HepG2 (cell line): ENCODE data around the gene PLXNB2. TPM values are rescaled to one million over a fixed set of nuclear protein-coding genes. Genes with fewer than 3 reads are reported as not detected.
A peak's percentile ranks its signal among the peaks of the same experiment; 100 is the strongest.

ENCODE experiments used
- FOXK1 ChIP-seq: sonication (generic); formaldehyde crosslinking; IDR thresholded peaks from 2 replicates; pipeline ENCODE4 v1.4.0; 2020; ENCODE audit warnings: low read depth, missing genetic modification reagents, borderline replicate concordance
- ISL2 ChIP-seq: sonication (generic); formaldehyde crosslinking; IDR thresholded peaks from 2 replicates; pipeline ENCODE4 v1.5.0; 2020; ENCODE audit warnings: missing genetic modification reagents
- NKX3-1 ChIP-seq: sonication (generic); formaldehyde crosslinking; IDR thresholded peaks from 2 replicates; pipeline ENCODE4 v1.5.0; 2020; ENCODE audit warnings: missing genetic modification reagents
- NR2C2 ChIP-seq: sonication (generic); formaldehyde crosslinking; IDR thresholded peaks from 2 replicates; pipeline ENCODE4 v1.4.0; 2020; ENCODE audit warnings: missing genetic modification reagents, mild to moderate bottlenecking, moderate library complexity, borderline replicate concordance
- NR2F1 ChIP-seq, 2 experiments: fragments of 450-650 bp in 1 of 2; formaldehyde crosslinking in 1 of 2; IDR thresholded peaks; 2 replicates each; pipeline versions ENCODE4 v1.5.0 to v1.6.1; 2016 to 2020; ENCODE audit warnings: mild to moderate bottlenecking in 1 of 2, missing compliant biosample characterization in 1 of 2, missing genetic modification reagents in 1 of 2, moderate library complexity in 1 of 2
- PHF5A ChIP-seq: IDR thresholded peaks from one replicate; pipeline ENCODE4 v1.6.1; 2018; ENCODE audit warnings: low read depth, missing genetic modification reagents; ENCODE audit not compliant: unreplicated experiment
- PTBP1 ChIP-seq: fragments of 200-400 bp; formaldehyde crosslinking; IDR thresholded peaks from 2 replicates; pipeline ENCODE4 v1.6.1; 2018; ENCODE audit warnings: low read length, low read depth; ENCODE audit not compliant: poor library complexity, severe bottlenecking
- SOX5 ChIP-seq: IDR thresholded peaks from 2 replicates; pipeline ENCODE4 v1.6.1; 2016; ENCODE audit warnings: borderline replicate concordance
- ZNF407 ChIP-seq: sonication (generic); formaldehyde crosslinking; IDR thresholded peaks from one replicate; pipeline ENCODE4 v1.5.1; 2020; ENCODE audit warnings: mild to moderate bottlenecking, missing genetic modification reagents; ENCODE audit errors: not compliant biosample characterization
- ZNF512B ChIP-seq: sonication (generic); formaldehyde crosslinking; IDR thresholded peaks from 2 replicates; pipeline ENCODE4 v1.5.1; 2020; ENCODE audit warnings: missing genetic modification reagents, mild to moderate bottlenecking, borderline replicate concordance
- ZNF589 ChIP-seq: sonication (generic); formaldehyde crosslinking; conservative IDR thresholded peaks from 2 replicates; pipeline ENCODE4 v1.8.0; 2022; ENCODE audit warnings: mild to moderate bottlenecking, moderate library complexity, missing genetic modification reagents
- ZSCAN25 ChIP-seq: sonication (generic); formaldehyde crosslinking; IDR thresholded peaks from 2 replicates; pipeline ENCODE4 v1.8.0; 2022; ENCODE audit warnings: mild to moderate bottlenecking, missing genetic modification reagents
- polyA plus RNA-seq, 8 experiments: library from polyadenylated mRNA; depleted of rRNA in 3 of 8; stranded (reverse) in 7 of 8; unstranded in 1 of 8; fragments of >200 nt; fragmentation: Illumina TruSeq in 4 of 8; extraction: Trizol in 4 of 8; gene quantifications; 2 replicates each; pipeline versions ENCODE4 v1.2.1 to v1.2.3, GENCODE V29; 2011 to 2016; ENCODE audit warnings: low read depth in 4 of 8, missing spikeins in 1 of 8, mixed read lengths in 1 of 8; ENCODE audit not compliant: insufficient read depth in 1 of 8
- total RNA-seq, 5 experiments: library from RNA; depleted of rRNA; stranded (reverse); fragments of >200 nt; fragmentation: Illumina TruSeq; extraction: Trizol; gene quantifications; 2 replicates each; pipeline ENCODE4 v1.2.3, GENCODE V29; 2016; ENCODE audit warnings: low read depth in 1 of 5
- TF ChIP-seq, protein P1 (sequence below): sonication (generic); formaldehyde crosslinking; IDR thresholded peaks from 2 replicates; pipeline ENCODE4 v1.4.0; 2020; ENCODE audit warnings: missing genetic modification reagents, mild to moderate bottlenecking, borderline replicate concordance
- TF ChIP-seq, protein P2 (sequence below): sonication (generic); formaldehyde crosslinking; IDR thresholded peaks from 2 replicates; pipeline ENCODE4 v1.8.1; 2023; ENCODE audit warnings: mild to moderate bottlenecking, moderate library complexity, missing genetic modification reagents

The PLXNB2 gene
- total and polyA plus RNA-seq, 2 of the 13 experiments (the other 11 are each of a cell fraction or from before 2014, with no cell fraction given) = 32.6 to 68.9 TPM

GRCh38 chr22:50326956-50327710 lies 19.7 kb upstream of the PLXNB2 start, which contains the start of gene DENND6B (continued):
- peak; percentile 87 for TF ChIP-seq ZNF407 (CRISPR knock-in tag)
- peak; percentile 76; the same call in 1 of the 2 replicates for TF ChIP-seq ZNF512B (CRISPR knock-in tag)
- peak; percentile 93 for TF ChIP-seq NKX3-1 (CRISPR knock-in tag)
- no peak for TF ChIP-seq FOXK1 (CRISPR knock-in tag)
- no peak for TF ChIP-seq NR2F1 (CRISPR knock-in tag; IDR thresholded peaks at IDR 0.05)
- TF ChIP-seq ZSCAN25 (CRISPR knock-in tag) = peak; percentile 68; the same call in 1 of the 2 replicates
- no peak for TF ChIP-seq SOX5 (CRISPR knock-in tag)
- TF ChIP-seq NR2C2 = peak; percentile 40; the same call in 1 of the 2 replicates
- 0 out of 2 replicates have a peak, but pooled peaks have one; percentile 46 for TF ChIP-seq ZNF589 (CRISPR knock-in tag)
- TF ChIP-seq, protein P1, sequence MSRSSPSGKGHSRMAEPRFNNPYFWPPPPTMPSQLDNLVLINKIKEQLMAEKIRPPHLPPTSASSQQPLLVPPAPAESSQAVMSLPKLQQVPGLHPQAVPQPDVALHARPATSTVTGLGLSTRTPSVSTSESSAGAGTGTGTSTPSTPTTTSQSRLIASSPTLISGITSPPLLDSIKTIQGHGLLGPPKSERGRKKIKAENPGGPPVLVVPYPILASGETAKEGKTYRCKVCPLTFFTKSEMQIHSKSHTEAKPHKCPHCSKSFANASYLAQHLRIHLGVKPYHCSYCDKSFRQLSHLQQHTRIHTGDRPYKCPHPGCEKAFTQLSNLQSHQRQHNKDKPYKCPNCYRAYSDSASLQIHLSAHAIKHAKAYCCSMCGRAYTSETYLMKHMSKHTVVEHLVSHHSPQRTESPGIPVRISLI = peak; percentile 20; the same call in 1 of the 2 replicates
- TF ChIP-seq PHF5A (CRISPR knock-in tag) = no peak
- no peak for TF ChIP-seq PTBP1
- TF ChIP-seq, protein P2, sequence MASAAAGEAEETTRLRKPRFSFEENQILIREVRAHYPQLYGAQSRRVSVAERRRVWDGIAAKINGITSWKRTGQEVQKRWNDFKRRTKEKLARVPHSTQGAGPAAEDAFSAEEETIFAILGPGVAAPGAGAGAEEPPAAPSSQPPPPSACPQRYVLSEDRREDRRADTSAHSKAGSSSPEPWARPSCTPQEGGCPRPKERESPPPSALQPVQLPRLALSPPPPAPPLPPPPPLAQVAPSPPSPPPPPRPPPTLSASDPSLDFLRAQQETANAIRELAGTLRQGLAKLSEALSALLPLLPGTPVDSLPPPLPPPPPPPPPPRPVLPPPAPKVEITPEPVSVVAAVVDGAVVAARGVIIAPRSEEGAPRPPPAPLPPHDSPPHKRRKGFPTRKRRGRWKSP (CRISPR knock-in tag) = 0 out of 2 replicates have a peak, but pooled peaks have one; percentile 33
- no peak; the same call in 1 of the 2 replicates for TF ChIP-seq ISL2 (CRISPR knock-in tag)
